ENCODE data around the gene FGF19. TPM values are rescaled to one million over a fixed set of nuclear protein-coding genes. Genes with fewer than 3 reads are reported as not detected.
"Not testable (repeated sequence)": the region's sequence is repeated elsewhere in the genome, so short reads cannot be mapped to it uniquely, and the experiment has no call there.

FGF19 gene
- total and polyA plus RNA-seq, 8 donors, result 0.06 to 0.08 TPM; not detected in 6

- intact Hi-C loops (cut with DNase I), result loop anchor here in 1 of 2 donors (10.0 kb wide), 1 partner anchor 497 kb away; no protein-coding TSS in a partner anchor
- no peak for ATAC-seq
- Histone ChIP-seq H3K27me3 (peaks cover 20 to 90% of the 10 kb centered on the region in 2 donors), H3K9me3 (no peaks in the 10 kb centered on the region), H3K4me1 (peaks cover 0 to 4% of the 10 kb centered on the region in 2 donors), H3K4me3 (no peak overlapping the region), H3K36me3 (no peaks in the 10 kb centered on the region), H3K27ac (no peak overlapping the region)
- no peak for TF ChIP-seq CTCF (IDR thresholded peaks at IDR 0.05)
- no peak for DNase-seq
Observed at GRCh38 chr11:69697861-69698260, 6.0 kb downstream of the FGF19 start.

GRCh38 chr11:69697469-69697843, 6.4 kb downstream of the FGF19 start:
- Histone ChIP-seq H3K27ac (no peak overlapping the region), H3K27me3 (peaks cover 16 to 86% of the 10 kb centered on the region in 2 donors), H3K4me1 (peaks cover 0 to 4% of the 10 kb centered on the region in 2 donors), H3K36me3 (no peaks in the 10 kb centered on the region), H3K4me3 (no peak overlapping the region), H3K9me3 (no peaks in the 10 kb centered on the region)
- no peak for TF ChIP-seq CTCF (IDR thresholded peaks at IDR 0.05)
- intact Hi-C loops (cut with DNase I), result loop anchor here in 1 of 2 donors (10.0 kb wide), 1 partner anchor 497 kb away; no protein-coding TSS in a partner anchor
- no peak for DNase-seq
- no peak for ATAC-seq

GRCh38 chr11:69696749-69697468, 6.9 kb downstream of the FGF19 start:
- no peak for TF ChIP-seq CTCF (IDR thresholded peaks at IDR 0.05)
- intact Hi-C loops (cut with DNase I), result loop anchor here in 1 of 2 donors (10.0 kb wide), 1 partner anchor 498 kb away; no protein-coding TSS in a partner anchor
- no peak overlapping the region for H3K27ac ChIP-seq
- ATAC-seq (no peak), DNase-seq (no peak)
- H3K9me3 ChIP-seq, result no peaks in the 10 kb centered on the region
- peaks cover 11 to 80% of the 10 kb centered on the region in 2 donors for H3K27me3 ChIP-seq
- H3K4me3 ChIP-seq, result no peak overlapping the region
- H3K36me3 ChIP-seq, result no peaks in the 10 kb centered on the region
- peaks cover 0 to 4% of the 10 kb centered on the region in 2 donors for H3K4me1 ChIP-seq

- not testable (repeated sequence) for H3K4me3 ChIP-seq, ATAC-seq, H3K4me1 ChIP-seq, DNase-seq, H3K36me3 ChIP-seq, H3K27ac ChIP-seq, H3K9me3 ChIP-seq
- intact Hi-C loops (cut with DNase I), result loop anchor here in 1 of 2 donors (10.0 kb wide), 1 partner anchor 499 kb away; no protein-coding TSS in a partner anchor
- peaks cover 2 to 77% of the 10 kb centered on the region in 2 donors for H3K27me3 ChIP-seq
Observed at GRCh38 chr11:69695995-69696394, 7.8 kb downstream of the FGF19 start.

GRCh38 chr11:69695581-69695980, 8.2 kb downstream of the FGF19 start:
- intact Hi-C loops (cut with DNase I), result loop anchor here in 1 of 2 donors (10.0 kb wide), 1 partner anchor 499 kb away; no protein-coding TSS in a partner anchor
- no peak for ATAC-seq
- no peak for TF ChIP-seq CTCF (IDR thresholded peaks at IDR 0.05)
- Histone ChIP-seq H3K36me3 (no peaks in the 10 kb centered on the region), H3K27me3 (peaks cover 0 to 74% of the 10 kb centered on the region in 2 donors), H3K4me1 (peaks cover 0 to 2% of the 10 kb centered on the region in 2 donors), H3K4me3 (no peak overlapping the region), H3K27ac (no peak overlapping the region), H3K9me3 (no peaks in the 10 kb centered on the region)
- DNase-seq, result no peak

All from left lung (tissue), 10 donors.